Measurements from ENCODE around the gene DNAH10.

- no peak for TF ChIP-seq CTCF (conservative IDR thresholded peaks at IDR 0.05; ENCODE audit: low read depth, low read length)
- TF ChIP-seq CEBPB (IDR thresholded peaks at IDR 0.05; ENCODE audit: low read depth, low read length) = no peak
Observed at GRCh38 chr12:123948796-123949769, 187.0 kb downstream of the DNAH10 start.
